ENCODE data around the gene FAM193A. TPM values are rescaled to one million over a fixed set of nuclear protein-coding genes. Genes with fewer than 3 reads are reported as not detected.

Gene FAM193A, protein sequence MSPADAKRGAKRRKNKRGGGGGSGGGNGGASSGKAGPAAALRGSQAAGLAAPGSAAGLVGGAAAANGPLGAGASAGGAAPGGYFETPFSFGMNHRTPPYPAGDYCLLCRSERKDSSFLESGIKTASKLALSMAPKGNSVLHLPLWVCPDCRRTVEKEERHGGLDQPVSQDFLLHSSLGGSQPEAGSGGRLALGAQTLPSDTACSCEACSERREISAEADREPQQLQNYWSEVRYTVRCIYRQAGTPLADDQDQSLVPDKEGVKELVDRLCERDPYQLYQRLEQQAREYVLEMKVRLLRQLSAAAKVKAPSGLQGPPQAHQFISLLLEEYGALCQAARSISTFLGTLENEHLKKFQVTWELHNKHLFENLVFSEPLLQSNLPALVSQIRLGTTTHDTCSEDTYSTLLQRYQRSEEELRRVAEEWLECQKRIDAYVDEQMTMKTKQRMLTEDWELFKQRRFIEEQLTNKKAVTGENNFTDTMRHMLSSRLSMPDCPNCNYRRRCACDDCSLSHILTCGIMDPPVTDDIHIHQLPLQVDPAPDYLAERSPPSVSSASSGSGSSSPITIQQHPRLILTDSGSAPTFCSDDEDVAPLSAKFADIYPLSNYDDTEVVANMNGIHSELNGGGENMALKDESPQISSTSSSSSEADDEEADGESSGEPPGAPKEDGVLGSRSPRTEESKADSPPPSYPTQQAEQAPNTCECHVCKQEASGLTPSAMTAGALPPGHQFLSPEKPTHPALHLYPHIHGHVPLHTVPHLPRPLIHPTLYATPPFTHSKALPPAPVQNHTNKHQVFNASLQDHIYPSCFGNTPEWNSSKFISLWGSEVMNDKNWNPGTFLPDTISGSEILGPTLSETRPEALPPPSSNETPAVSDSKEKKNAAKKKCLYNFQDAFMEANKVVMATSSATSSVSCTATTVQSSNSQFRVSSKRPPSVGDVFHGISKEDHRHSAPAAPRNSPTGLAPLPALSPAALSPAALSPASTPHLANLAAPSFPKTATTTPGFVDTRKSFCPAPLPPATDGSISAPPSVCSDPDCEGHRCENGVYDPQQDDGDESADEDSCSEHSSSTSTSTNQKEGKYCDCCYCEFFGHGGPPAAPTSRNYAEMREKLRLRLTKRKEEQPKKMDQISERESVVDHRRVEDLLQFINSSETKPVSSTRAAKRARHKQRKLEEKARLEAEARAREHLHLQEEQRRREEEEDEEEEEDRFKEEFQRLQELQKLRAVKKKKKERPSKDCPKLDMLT (N-terminal part only)
- total RNA-seq = 30.9 TPM

DNA sequence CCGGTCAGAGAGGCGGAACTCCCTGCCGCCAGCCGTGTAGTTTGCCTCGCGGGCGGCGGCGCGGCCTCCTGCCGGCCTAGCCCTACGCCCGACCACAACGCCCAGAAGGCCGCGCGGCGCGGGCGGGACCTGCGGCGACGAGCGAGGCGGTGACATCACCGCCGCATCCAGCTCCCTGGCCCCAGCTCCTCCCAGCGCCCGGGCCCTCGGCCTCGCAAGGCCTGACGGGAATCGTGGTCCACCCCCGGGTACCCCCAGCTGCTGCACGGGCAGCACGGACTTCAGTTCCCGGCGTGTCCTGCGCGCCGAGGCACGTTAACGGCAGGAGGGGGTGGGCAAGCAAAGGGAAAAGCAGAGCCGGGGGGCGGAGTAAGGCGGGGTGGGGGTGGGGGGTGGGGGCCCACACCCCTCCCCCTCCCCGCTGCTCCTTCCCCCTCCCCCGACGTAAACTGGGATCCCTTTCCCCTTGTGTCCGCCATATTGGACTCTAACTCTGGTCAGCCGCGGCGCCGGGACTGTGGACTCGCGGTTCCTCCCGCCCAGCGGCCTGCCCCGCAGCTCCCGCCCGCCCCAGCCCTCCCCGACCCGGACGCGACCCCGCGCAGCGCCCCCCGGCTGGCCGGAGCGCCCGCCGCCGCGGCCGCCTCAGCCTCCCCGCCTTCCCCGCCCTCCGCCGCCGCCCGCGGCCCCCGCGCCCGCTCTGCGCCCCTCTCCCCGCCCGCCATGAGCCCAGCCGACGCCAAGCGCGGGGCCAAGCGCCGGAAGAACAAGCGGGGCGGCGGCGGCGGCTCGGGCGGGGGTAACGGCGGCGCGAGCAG, at the start of gene FAM193A:
Gene FAM193A, plus strand, starts transcription at position 455 of the 818 bp plus-strand sequence. Its CDS starts 269 bp downstream, at position 724.
- Histone ChIP-seq H3K36me3 (no peaks in the 10 kb centered on the region), H3K9me3 (no peaks in the 10 kb centered on the region), H3K27me3 (no peaks in the 10 kb centered on the region), H3K4me3 (peak within 1 kb of the TSS; percentile 97 to 100), H3K4me1 (peaks cover 15 to 16% of the 10 kb centered on the region in 2 donors), H3K27ac (peak within 1 kb of the TSS; percentile 89 to 97)
- TF ChIP-seq, protein P1, sequence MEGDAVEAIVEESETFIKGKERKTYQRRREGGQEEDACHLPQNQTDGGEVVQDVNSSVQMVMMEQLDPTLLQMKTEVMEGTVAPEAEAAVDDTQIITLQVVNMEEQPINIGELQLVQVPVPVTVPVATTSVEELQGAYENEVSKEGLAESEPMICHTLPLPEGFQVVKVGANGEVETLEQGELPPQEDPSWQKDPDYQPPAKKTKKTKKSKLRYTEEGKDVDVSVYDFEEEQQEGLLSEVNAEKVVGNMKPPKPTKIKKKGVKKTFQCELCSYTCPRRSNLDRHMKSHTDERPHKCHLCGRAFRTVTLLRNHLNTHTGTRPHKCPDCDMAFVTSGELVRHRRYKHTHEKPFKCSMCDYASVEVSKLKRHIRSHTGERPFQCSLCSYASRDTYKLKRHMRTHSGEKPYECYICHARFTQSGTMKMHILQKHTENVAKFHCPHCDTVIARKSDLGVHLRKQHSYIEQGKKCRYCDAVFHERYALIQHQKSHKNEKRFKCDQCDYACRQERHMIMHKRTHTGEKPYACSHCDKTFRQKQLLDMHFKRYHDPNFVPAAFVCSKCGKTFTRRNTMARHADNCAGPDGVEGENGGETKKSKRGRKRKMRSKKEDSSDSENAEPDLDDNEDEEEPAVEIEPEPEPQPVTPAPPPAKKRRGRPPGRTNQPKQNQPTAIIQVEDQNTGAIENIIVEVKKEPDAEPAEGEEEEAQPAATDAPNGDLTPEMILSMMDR (IDR thresholded peaks at IDR 0.05) = no peak
- intact Hi-C loops (cut with DNase I) = loop anchor here (1.0 to 10.0 kb wide), 9 partner anchors 67 to 682 kb away; partner anchors contain the start of genes CFAP99, GRK4, HAUS3 and HTT
- peak; percentile 98 to 100 for DNase-seq (ENCODE audit: low spot score in 2 of 2)

DNA sequence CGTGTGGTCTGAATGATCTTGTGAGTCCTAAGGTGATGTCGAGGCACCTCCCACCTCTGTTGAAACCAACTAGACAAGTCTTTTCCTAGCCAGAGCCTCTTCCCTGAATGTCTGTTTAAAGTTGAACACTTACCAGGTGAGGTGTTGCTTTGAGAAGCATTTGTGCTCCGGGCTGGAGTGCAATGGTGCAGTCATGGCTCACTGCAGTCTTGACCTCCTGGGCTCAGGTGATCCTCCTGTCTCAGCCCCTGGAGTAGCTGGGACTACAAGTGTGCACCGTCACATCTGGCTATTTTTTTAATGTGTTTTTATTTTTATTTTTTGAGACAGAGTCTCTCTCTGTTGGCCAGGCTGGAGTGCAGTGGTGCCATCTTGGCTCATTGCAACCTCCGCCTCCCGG, 49.5 kb upstream of the FAM193A start:
- H3K4me3 ChIP-seq = no peak overlapping the region
- no peaks in the 10 kb centered on the region for H3K9me3 ChIP-seq
- H3K4me1 ChIP-seq = peaks cover 9 to 15% of the 10 kb centered on the region in 2 donors
- H3K27me3 ChIP-seq = no peaks in the 10 kb centered on the region
- intact Hi-C loops (cut with DNase I) = no loop called here
- H3K27ac ChIP-seq = no peak overlapping the region
- H3K36me3 ChIP-seq = peaks cover 14 to 25% of the 10 kb centered on the region in 2 donors
- DNase-seq (ENCODE audit: low spot score in 2 of 2) = no peak
- TF ChIP-seq, protein P1 (IDR thresholded peaks at IDR 0.05) = no peak

DNA sequence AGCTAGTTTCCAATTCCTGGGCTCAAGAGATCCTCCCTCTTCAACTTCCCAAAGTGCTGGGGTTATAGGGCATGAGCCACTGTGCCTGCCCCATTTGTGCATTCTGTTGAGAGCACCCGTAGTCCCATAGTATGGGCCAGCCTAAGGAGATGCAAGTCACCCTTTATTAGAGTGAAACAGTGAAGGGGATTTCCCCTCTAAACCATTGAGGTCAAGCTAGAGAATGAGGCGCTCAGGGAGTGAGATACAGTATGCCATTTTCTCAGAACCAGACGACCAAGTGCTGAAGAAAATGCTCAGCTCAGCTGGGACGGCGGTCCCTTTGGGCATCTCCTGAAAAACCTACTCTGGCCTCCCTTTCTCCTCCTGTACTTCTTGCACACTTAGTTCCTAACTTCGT, 48.8 kb upstream of the FAM193A start:
- no peaks in the 10 kb centered on the region for H3K9me3 ChIP-seq
- TF ChIP-seq, protein P1 (IDR thresholded peaks at IDR 0.05) = no peak
- H3K27ac ChIP-seq = no peak overlapping the region
- no peak overlapping the region for H3K4me3 ChIP-seq
- H3K36me3 ChIP-seq = peaks cover 17 to 31% of the 10 kb centered on the region in 2 donors
- H3K27me3 ChIP-seq = no peaks in the 10 kb centered on the region
- peaks cover 6 to 8% of the 10 kb centered on the region in 2 donors for H3K4me1 ChIP-seq
- no peak for DNase-seq (ENCODE audit: low spot score in 2 of 2)
- intact Hi-C loops (cut with DNase I) = no loop called here

DNA sequence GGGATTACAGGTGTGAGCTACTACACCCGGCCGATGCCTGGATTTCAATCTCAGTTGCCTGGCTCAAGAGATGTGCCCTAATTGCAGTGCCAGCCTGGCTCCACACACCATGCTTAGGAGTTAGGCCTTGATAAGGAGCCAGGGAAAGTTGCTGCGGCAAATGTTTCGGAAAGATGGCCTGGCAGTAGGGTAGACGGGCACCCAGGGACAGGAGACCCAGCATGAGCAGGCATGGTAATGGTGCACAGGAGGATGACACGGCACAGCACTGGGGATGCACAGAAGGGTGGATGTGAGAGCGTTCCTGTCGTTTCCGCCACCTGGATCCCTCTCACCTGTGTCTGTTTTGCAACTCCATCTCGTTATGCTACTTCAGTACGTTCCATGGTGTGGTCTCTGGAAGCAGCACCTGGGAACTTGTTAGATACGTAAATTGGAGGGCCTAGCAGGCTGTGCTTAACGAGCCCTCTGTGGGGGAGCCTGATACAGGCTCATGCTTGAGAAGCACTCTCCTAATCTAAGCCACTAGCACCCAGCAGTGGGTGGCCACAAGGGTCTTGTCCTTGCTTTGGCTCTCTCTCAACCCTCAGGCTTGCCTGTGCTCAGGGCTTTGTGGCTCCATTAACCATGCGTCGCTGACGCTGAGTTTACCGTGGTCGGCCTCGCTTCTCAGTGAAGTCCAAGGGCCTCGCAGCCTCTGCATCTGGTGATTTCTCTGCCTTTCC, 47.2 kb upstream of the FAM193A start:
- Histone ChIP-seq H3K27me3 (no peaks in the 10 kb centered on the region), H3K4me3 (no peak overlapping the region), H3K36me3 (peaks cover 24 to 47% of the 10 kb centered on the region in 2 donors), H3K9me3 (peaks cover 0 to 8% of the 10 kb centered on the region in 2 donors), H3K4me1 (no peaks in the 10 kb centered on the region), H3K27ac (peak overlapping the region; percentile 12 to 39)
- no peak for DNase-seq (ENCODE audit: low spot score in 2 of 2)
- TF ChIP-seq, protein P1 (IDR thresholded peaks at IDR 0.05) = no peak
- intact Hi-C loops (cut with DNase I) = no loop called here
